IMR-90 (cell line): ENCODE measurements around the gene RAP1A. TPM values are rescaled to one million over a fixed set of nuclear protein-coding genes. Genes with fewer than 3 reads are reported as not detected.

ENCODE experiments used
- ATAC-seq: fragments of 200-7000 bp; cut with Tn5 transposase; 2 replicates; pipeline ENCODE4 v1.9.1; 2020; ENCODE audit warnings: low read depth, mild to moderate bottlenecking, moderate library complexity
- BruUV-seq: library from RNA; stranded (reverse); fragments of 400-500 nt; replicated peaks from 2 replicates; lab custom pipeline; 2021; lab: Mats Ljungman, UMichigan
- CTCF ChIA-PET: fragments of 300-600 bp; formaldehyde crosslinking; extraction: SDS; loops from one replicate; lab custom pipeline; 2021; ENCODE audit warnings: antibody characterized with exemption; lab: Yijun Ruan, JAX
- POLR2A ChIA-PET: fragments of 300-600 bp; sonication (Branson Sonifier 250); formaldehyde crosslinking; loops from one replicate; lab custom pipeline; 2022; ENCODE audit warnings: antibody characterized with exemption; ENCODE audit not compliant: unreplicated experiment; lab: Charles Lee
- DNase-seq: peaks from one replicate; pipeline ENCODE4 v3.0.0; 2013
- H2AFZ ChIP-seq: replicated peaks from 2 replicates; pipeline ENCODE3; 2013; ENCODE audit warnings: low read length, mild to moderate bottlenecking; ENCODE audit not compliant: poor library complexity
- H2AK5ac ChIP-seq: 2 replicates; pipeline ENCODE4 v1.6.1; 2013; ENCODE audit warnings: low read depth, low read length, inconsistent platforms
- H2AK9ac ChIP-seq: replicated peaks from 2 replicates; pipeline ENCODE3; 2013; ENCODE audit warnings: mild to moderate bottlenecking, low read depth, low read length, moderate library complexity; ENCODE audit not compliant: poor library complexity
- H2BK120ac ChIP-seq: 2 replicates; pipeline ENCODE4 v1.6.1; 2013; ENCODE audit warnings: low read depth, low read length, inconsistent platforms
- H2BK15ac ChIP-seq: 3 replicates; pipeline ENCODE4 v1.6.1; 2013; ENCODE audit warnings: low read depth, low read length, inconsistent platforms
- H2BK20ac ChIP-seq: 2 replicates; pipeline ENCODE4 v1.6.1; 2013; ENCODE audit warnings: low read depth, mild to moderate bottlenecking, inconsistent platforms, low read length, moderate library complexity
- H2BK5ac ChIP-seq: 2 replicates; pipeline ENCODE4 v1.6.1; 2013; ENCODE audit warnings: mild to moderate bottlenecking, low read depth, low read length, inconsistent platforms; ENCODE audit not compliant: poor library complexity, severe bottlenecking
- H3K14ac ChIP-seq: replicated peaks from 2 replicates; pipeline ENCODE4 v1.6.1; 2013; ENCODE audit warnings: low read depth, low read length, inconsistent platforms
- H3K18ac ChIP-seq: 2 replicates; pipeline ENCODE4 v1.6.1; 2013; ENCODE audit warnings: low read depth, low read length, control low read depth
- H3K23ac ChIP-seq: 2 replicates; pipeline ENCODE4 v1.6.1; 2013; ENCODE audit warnings: low read depth, low read length, inconsistent platforms
- H3K27ac ChIP-seq: 2 replicates; pipeline ENCODE4 v1.5.1; 2013; ENCODE audit warnings: mild to moderate bottlenecking, control low read depth, low read length; ENCODE audit not compliant: insufficient read depth
- H3K27me3 ChIP-seq: 2 replicates; pipeline ENCODE4 v1.6.1; 2013; ENCODE audit warnings: low read length; ENCODE audit not compliant: control insufficient read depth, insufficient read depth
- H3K36me3 ChIP-seq: 2 replicates; pipeline ENCODE4 v1.6.1; 2013; ENCODE audit warnings: low read length, mixed read lengths; ENCODE audit not compliant: control insufficient read depth, insufficient read depth
- H3K4ac ChIP-seq: 2 replicates; pipeline ENCODE4 v1.6.1; 2013; ENCODE audit warnings: low read depth, low read length, inconsistent platforms
- H3K4me1 ChIP-seq: 2 replicates; pipeline ENCODE4 v1.6.1; 2013; ENCODE audit warnings: low read length, mixed read lengths; ENCODE audit not compliant: control insufficient read depth, insufficient read depth
- H3K4me2 ChIP-seq: 2 replicates; pipeline ENCODE4 v1.6.1; 2013; ENCODE audit warnings: low read depth, mild to moderate bottlenecking, control low read depth, low read length, moderate library complexity
- H3K4me3 ChIP-seq: 2 replicates; pipeline ENCODE4 v1.5.1; 2013; ENCODE audit warnings: low read depth, mild to moderate bottlenecking, control low read depth, low read length, moderate library complexity; ENCODE audit not compliant: insufficient read depth
- H3K56ac ChIP-seq: 2 replicates; pipeline ENCODE4 v1.6.1; 2013; ENCODE audit warnings: low read length, inconsistent platforms; ENCODE audit not compliant: insufficient read depth; ENCODE audit errors: extremely low read depth
- H3K79me1 ChIP-seq, 2 experiments: 2 replicates each; pipeline ENCODE4 v1.6.1; 2013; ENCODE audit warnings: low read length in 2 of 2, inconsistent platforms in 1 of 2, low read depth in 1 of 2
- H3K9ac ChIP-seq: 2 replicates; pipeline ENCODE4 v1.6.1; 2013; ENCODE audit warnings: low read depth, low read length, control low read depth
- H3K9me1 ChIP-seq: 2 replicates; pipeline ENCODE4 v1.6.1; 2013; ENCODE audit warnings: low read length, inconsistent platforms; ENCODE audit not compliant: insufficient read depth
- H3K9me3 ChIP-seq: 2 replicates; pipeline ENCODE4 v1.6.1; 2013; ENCODE audit warnings: low read length; ENCODE audit not compliant: control insufficient read depth, insufficient read depth
- H4K20me1 ChIP-seq: 2 replicates; pipeline ENCODE4 v1.6.1; 2013; ENCODE audit warnings: low read length, inconsistent platforms; ENCODE audit not compliant: insufficient read depth
- H4K5ac ChIP-seq: 2 replicates; pipeline ENCODE4 v1.6.1; 2013; ENCODE audit warnings: mild to moderate bottlenecking, low read depth, low read length, control low read depth
- H4K8ac ChIP-seq, 2 experiments: 2 replicates each; pipeline ENCODE4 v1.6.1; 2013; ENCODE audit warnings: low read depth in 2 of 2, low read length in 2 of 2, control low read depth in 1 of 2, inconsistent platforms in 1 of 2
- H4K91ac ChIP-seq: 2 replicates; pipeline ENCODE4 v1.6.1; 2013; ENCODE audit warnings: low read depth, low read length, inconsistent platforms; ENCODE audit not compliant: insufficient read depth
- MAFK ChIP-seq: IDR thresholded peaks from 2 replicates; pipeline ENCODE4 v1.6.1; 2012; ENCODE audit warnings: low read depth, low read length, improper control_type of control experiment
- MAZ ChIP-seq: IDR thresholded peaks from 2 replicates; pipeline ENCODE4 v1.6.1; 2012; ENCODE audit warnings: low read depth, mild to moderate bottlenecking, low read length, improper control_type of control experiment, moderate library complexity, borderline replicate concordance
- WGBS, 2 experiments: methylation state at CpG; one replicate each; pipeline versions ENCODE4 v1.1.5 to v1.1.7; 2013; ENCODE audit warnings: missing lambda C conversion rate in 2 of 2; ENCODE audit not compliant: insufficient read length in 1 of 2; ENCODE audit errors: extremely low coverage in 2 of 2; 5-methylcytosine and 5-hydroxymethylcytosine counted together
- dilution Hi-C: fragments of 300-500 bp; cut with HindIII; formaldehyde crosslinking; loops from one replicate; pipeline ENCODE4 v1.14.3; 2018; ENCODE audit warnings: low sequenced_read_pairs; ENCODE audit not compliant: unreplicated experiment
- in situ Hi-C: fragments of 300-500 bp; cut with MboI; formaldehyde crosslinking; loops from 3 replicates; pipeline ENCODE4 v1.14.3; 2019; ENCODE audit warnings: low sequenced_read_pairs, inconsistent platforms, mixed read lengths
- intact Hi-C: fragments of 100-400 bp; cut with micrococcal nuclease; formaldehyde crosslinking; loops from 2 replicates; pipeline ENCODE4 v1.10.0; 2022
- polyA plus RNA-seq, 3 experiments: library from polyadenylated mRNA; depleted of rRNA; stranded (reverse); fragments of >200 nt; gene quantifications; 2 replicates each; pipeline ENCODE4 v1.2.3, GENCODE V29; 2012; ENCODE audit warnings: low replicate concordance in 1 of 3
- total RNA-seq: library from RNA; depleted of rRNA; stranded (reverse); fragments of >200 nt; gene quantifications from 2 replicates; pipeline ENCODE4 v1.2.3, GENCODE V29; 2012

RAP1A gene
- total and polyA plus RNA-seq, 2 of the 4 experiments (the other 2 are of a cell fraction): 18.1 to 43.6 TPM

- H2AFZ ChIP-seq: no peak overlapping the region
- DNase-seq: no peak
- no peak overlapping the region for H2BK15ac ChIP-seq
- TF ChIP-seq MAFK (peak; percentile 12; the same call in 1 of the 2 replicates), MAZ (no peak)
- peak overlapping the region; percentile 68 for H2BK5ac ChIP-seq
- ChIA-PET CTCF (interaction anchor here (0.6 kb wide), 1 partner anchor 14 kb away, joined by 3 read pairs; no protein-coding TSS in a partner anchor), POLR2A (no interaction called here)
- H3K23ac ChIP-seq: no peak overlapping the region
- no peak overlapping the region for H3K18ac ChIP-seq
- peaks cover 11% of the 10 kb centered on the region for H3K36me3 ChIP-seq
- H2AK5ac ChIP-seq: no peak overlapping the region
- no peak overlapping the region for H2BK120ac ChIP-seq
- no peak overlapping the region for H3K4ac ChIP-seq
- H3K79me1 ChIP-seq: peaks cover 12 to 23% of the 10 kb centered on the region in 2 experiments
- H4K20me1 ChIP-seq: no peaks in the 10 kb centered on the region
- no peak overlapping the region for H3K4me3 ChIP-seq
- intact Hi-C loops (loop anchor here (10.0 kb wide), 1 partner anchor 573 kb away; no protein-coding TSS in a partner anchor), dilution Hi-C loops (loop anchor here (25.0 kb wide), 1 partner anchor 299 kb away; the partner anchor contains the start of gene C1orf162), in situ Hi-C loops (loop anchor here (10.0 kb wide), 1 partner anchor 537 kb away; the partner anchor contains the start of gene CHI3L2)
- no peak overlapping the region for H3K4me2 ChIP-seq
- no peaks in the 10 kb centered on the region for H3K9me3 ChIP-seq
- H3K27me3 ChIP-seq: no peaks in the 10 kb centered on the region
- H3K27ac ChIP-seq: no peak overlapping the region
- H2BK20ac ChIP-seq: no peak overlapping the region
- peaks cover 6% of the 10 kb centered on the region for H3K4me1 ChIP-seq
- no peak overlapping the region for H3K56ac ChIP-seq
- peaks cover 4% of the 10 kb centered on the region; the same call in 1 of the 2 replicates for H3K9me1 ChIP-seq
- no peak overlapping the region for H3K14ac ChIP-seq
- no peak for ATAC-seq
- BruUV-seq: no TSS peak
- H3K9ac ChIP-seq: no peak overlapping the region
- H4K8ac ChIP-seq: no peak overlapping the region
- H4K91ac ChIP-seq: no peak overlapping the region
- WGBS, 2 experiments: no CpG with 5 or more reads among the region's 2 CpGs
- no peak overlapping the region for H2AK9ac ChIP-seq
- H4K5ac ChIP-seq: no peak overlapping the region
These were observed 142.1 kb downstream of the RAP1A start for GRCh38 chr1:111761717-111762116.
